Keratinocyte (primary cell): ENCODE data around the gene TMEM123. TPM values are rescaled to one million over a fixed set of nuclear protein-coding genes. Genes with fewer than 3 reads are reported as not detected.
A peak's percentile ranks its signal among the peaks of the same experiment; 100 is the strongest.
"Not testable (repeated sequence)": the region's sequence is repeated elsewhere in the genome, so short reads cannot be mapped to it uniquely, and the experiment has no call there.

Experiments used
- DNase-seq: peaks from one replicate; pipeline ENCODE4 v3.0.0-alpha.2; 2011; ENCODE audit warnings: low read depth, missing footprints, low spot score
- FAIRE-seq: peaks from 2 replicates; lab custom pipeline; 2011; peaks lifted over from hg19 to GRCh38; lab: Jason Lieb, UNC
- H2AFZ ChIP-seq: 2 replicates; pipeline ENCODE4 v1.6.0; 2012; ENCODE audit warnings: low read length, control low read depth, inconsistent platforms; ENCODE audit not compliant: control insufficient read depth
- H3K27ac ChIP-seq: 2 replicates; pipeline ENCODE4 v1.5.1; 2011; ENCODE audit warnings: low read length; ENCODE audit not compliant: control insufficient read depth, insufficient read depth
- H3K27me3 ChIP-seq: 3 replicates; pipeline ENCODE4 v1.6.0; 2011; ENCODE audit warnings: low read length; ENCODE audit not compliant: control insufficient read depth, insufficient read depth; ENCODE audit errors: extremely low read depth
- H3K36me3 ChIP-seq, 2 experiments: 2 replicates in 1 of 2; 3 replicates in 1 of 2; pipeline ENCODE4 v1.5.1; 2011; ENCODE audit warnings: low read length in 2 of 2, mild to moderate bottlenecking in 1 of 2; ENCODE audit not compliant: control insufficient read depth in 2 of 2, insufficient read depth in 2 of 2; ENCODE audit errors: extremely low read depth in 1 of 2
- H3K4me1 ChIP-seq: 3 replicates; pipeline ENCODE4 v1.5.1; 2011; ENCODE audit warnings: low read length; ENCODE audit not compliant: control insufficient read depth, insufficient read depth; ENCODE audit errors: extremely low read depth
- H3K4me2 ChIP-seq: 3 replicates; pipeline ENCODE4 v1.6.0; 2011; ENCODE audit warnings: low read depth, low read length; ENCODE audit not compliant: control insufficient read depth, insufficient read depth; ENCODE audit errors: extremely low read depth
- H3K4me3 ChIP-seq, 3 experiments: fragments of 200-600 bp in 1 of 3; sonication (generic) in 1 of 3; 2 replicates in 2 of 3; 3 replicates in 1 of 3; pipeline ENCODE4 v1.5.1; 2011 to 2016; ENCODE audit warnings: low read length in 3 of 3, mild to moderate bottlenecking in 3 of 3, control low read depth in 2 of 3, inconsistent platforms in 1 of 3, low read depth in 1 of 3, mixed read lengths in 1 of 3, mixed run types in 1 of 3, moderate library complexity in 1 of 3; ENCODE audit not compliant: control insufficient read depth in 2 of 3, insufficient read depth in 2 of 3; ENCODE audit errors: extremely low read depth in 1 of 3
- H3K79me2 ChIP-seq: 2 replicates; pipeline ENCODE4 v1.6.0; 2012; ENCODE audit warnings: low read length; ENCODE audit not compliant: control insufficient read depth, insufficient read depth
- H3K9ac ChIP-seq: 3 replicates; pipeline ENCODE4 v1.6.0; 2011; ENCODE audit warnings: low read length; ENCODE audit not compliant: control insufficient read depth, insufficient read depth; ENCODE audit errors: extremely low read depth
- H3K9me1 ChIP-seq: 3 replicates; pipeline ENCODE4 v1.6.0; 2011; ENCODE audit warnings: low read length; ENCODE audit not compliant: control insufficient read depth, insufficient read depth; ENCODE audit errors: extremely low read depth
- H3K9me3 ChIP-seq: 2 replicates; pipeline ENCODE4 v1.5.1; 2012; ENCODE audit warnings: low read depth, low read length; ENCODE audit not compliant: control insufficient read depth
- H4K20me1 ChIP-seq: 3 replicates; pipeline ENCODE4 v1.6.0; 2011; ENCODE audit warnings: low read length; ENCODE audit not compliant: control insufficient read depth, insufficient read depth; ENCODE audit errors: extremely low read depth
- EZH2 ChIP-seq: IDR thresholded peaks from one replicate; pipeline ENCODE4 v1.6.1; 2012; ENCODE audit warnings: inconsistent platforms, mild to moderate bottlenecking, low read length, moderate library complexity
- dilution Hi-C: fragments of 300-500 bp; cut with MboI; formaldehyde crosslinking; loops from one replicate; pipeline ENCODE4 v1.7.0; 2020; ENCODE audit warnings: low sequenced_read_pairs; ENCODE audit not compliant: extremely low pct_ligation_motif_present
- polyA plus RNA-seq, 5 experiments: library from polyadenylated mRNA; depleted of rRNA in 3 of 5; stranded (reverse) in 3 of 5; stranded (forward) in 1 of 5; unstranded in 1 of 5; fragments of >200 nt; gene quantifications; 1 replicate in 1 of 5; 2 replicates in 3 of 5; 3 replicates in 1 of 5; pipeline versions ENCODE4 v1.2.1 to v1.2.3, GENCODE V29; 2011 to 2012; ENCODE audit warnings: missing spikeins in 2 of 5, low read depth in 1 of 5, low replicate concordance in 1 of 5
- TF ChIP-seq, protein P1 (sequence below), 3 experiments: IDR thresholded peaks in 1 of 3; conservative IDR thresholded peaks in 1 of 3; optimal IDR thresholded peaks in 1 of 3; 2 replicates in 2 of 3; 3 replicates in 1 of 3; pipeline versions ENCODE3 to v1.5.1; 2011; ENCODE audit warnings: low read length in 3 of 3, mild to moderate bottlenecking in 3 of 3, moderate library complexity in 2 of 3, control low read depth in 1 of 3, inconsistent platforms in 1 of 3; ENCODE audit not compliant: insufficient read depth in 2 of 3; ENCODE audit errors: extremely low read depth in 1 of 3

Gene TMEM123
- polyA plus RNA-seq, 1 donor (not counting 4 experiments of a cell fraction or from before 2014, with no cell fraction given), result 408 TPM

DNA sequence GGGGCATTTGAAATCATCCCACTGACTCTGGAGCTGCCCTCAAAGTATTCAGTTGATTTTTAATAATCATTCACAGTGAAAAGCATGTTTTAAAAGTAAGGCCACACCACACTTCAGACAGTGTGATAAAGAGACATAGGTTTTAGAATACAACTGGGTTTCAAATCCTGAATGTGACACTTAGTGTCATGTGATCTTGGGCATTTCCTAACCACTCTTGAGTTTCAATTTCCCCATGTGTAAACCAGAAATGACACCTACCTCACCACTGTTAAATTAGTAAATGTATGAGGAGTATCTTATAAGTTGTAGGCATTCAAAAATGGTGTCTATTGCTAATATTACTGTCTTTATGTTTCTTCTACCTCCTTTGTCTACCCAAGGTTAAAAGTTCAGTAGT, 5.4 kb downstream of the TMEM123 start:
- TF ChIP-seq EZH2, result no peak
- TF ChIP-seq, protein P1, sequence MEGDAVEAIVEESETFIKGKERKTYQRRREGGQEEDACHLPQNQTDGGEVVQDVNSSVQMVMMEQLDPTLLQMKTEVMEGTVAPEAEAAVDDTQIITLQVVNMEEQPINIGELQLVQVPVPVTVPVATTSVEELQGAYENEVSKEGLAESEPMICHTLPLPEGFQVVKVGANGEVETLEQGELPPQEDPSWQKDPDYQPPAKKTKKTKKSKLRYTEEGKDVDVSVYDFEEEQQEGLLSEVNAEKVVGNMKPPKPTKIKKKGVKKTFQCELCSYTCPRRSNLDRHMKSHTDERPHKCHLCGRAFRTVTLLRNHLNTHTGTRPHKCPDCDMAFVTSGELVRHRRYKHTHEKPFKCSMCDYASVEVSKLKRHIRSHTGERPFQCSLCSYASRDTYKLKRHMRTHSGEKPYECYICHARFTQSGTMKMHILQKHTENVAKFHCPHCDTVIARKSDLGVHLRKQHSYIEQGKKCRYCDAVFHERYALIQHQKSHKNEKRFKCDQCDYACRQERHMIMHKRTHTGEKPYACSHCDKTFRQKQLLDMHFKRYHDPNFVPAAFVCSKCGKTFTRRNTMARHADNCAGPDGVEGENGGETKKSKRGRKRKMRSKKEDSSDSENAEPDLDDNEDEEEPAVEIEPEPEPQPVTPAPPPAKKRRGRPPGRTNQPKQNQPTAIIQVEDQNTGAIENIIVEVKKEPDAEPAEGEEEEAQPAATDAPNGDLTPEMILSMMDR (optimal IDR thresholded peaks at IDR 0.05 in 1 of 3, IDR thresholded peaks at IDR 0.05 in 1 of 3, conservative IDR thresholded peaks at IDR 0.05 in 1 of 3; ENCODE audit: extremely low read depth in 1 of 3, insufficient read depth in 2 of 3, low read length in 3 of 3), result no peak
- Histone ChIP-seq H2AFZ (no peak overlapping the region), H3K27ac (no peak overlapping the region), H4K20me1 (no peaks in the 10 kb centered on the region), H3K36me3 (peaks cover 0 to 14% of the 10 kb centered on the region in 2 experiments), H3K9ac (no peak overlapping the region), H3K9me1 (no peaks in the 10 kb centered on the region), H3K4me2 (peak overlapping the region; percentile 30), H3K27me3 (no peaks in the 10 kb centered on the region), H3K9me3 (no peaks in the 10 kb centered on the region), H3K79me2 (peaks cover 79% of the 10 kb centered on the region), H3K4me1 (peaks cover 26% of the 10 kb centered on the region), H3K4me3 (no peak overlapping the region)
- dilution Hi-C loops, result no loop called here
- DNase-seq, result no peak
- no peak for FAIRE-seq

DNA sequence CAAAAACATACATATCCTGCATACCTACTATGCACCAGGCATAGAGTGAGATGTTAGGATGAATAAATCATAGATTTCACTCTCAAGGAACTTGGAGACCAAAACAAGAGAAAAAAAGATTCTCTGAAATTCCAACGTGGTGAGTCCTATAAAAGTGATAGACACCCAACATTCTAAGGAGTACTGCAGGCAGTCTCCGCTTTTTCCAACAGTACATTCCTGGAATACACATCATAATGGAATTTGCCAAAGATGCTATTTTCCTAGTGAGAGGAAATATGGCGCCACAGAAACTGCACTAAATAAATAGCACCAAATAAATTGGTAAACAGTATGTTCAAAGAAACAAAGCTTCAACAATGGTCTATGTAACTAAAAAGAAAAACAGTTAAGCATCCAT, 6.0 kb downstream of the TMEM123 start:
- peaks cover 76% of the 10 kb centered on the region for H3K79me2 ChIP-seq

DNA sequence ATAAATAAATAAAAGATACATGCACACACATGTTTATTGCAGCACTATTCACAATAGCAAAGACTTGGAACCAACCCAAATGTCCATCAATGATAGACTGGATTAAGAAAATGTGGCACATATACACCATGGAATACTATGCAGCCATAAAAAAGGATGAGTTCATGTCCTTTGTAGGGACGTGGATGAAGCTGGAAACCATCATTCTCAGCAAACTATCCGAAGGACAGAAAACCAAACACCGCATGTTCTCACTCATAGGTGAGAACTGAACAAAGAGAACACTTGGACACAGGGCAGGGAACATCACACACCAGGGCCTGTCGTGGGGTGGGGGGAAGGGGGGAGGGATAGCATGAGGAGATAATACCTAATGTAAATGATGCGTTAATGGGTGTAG, 7.9 kb downstream of the TMEM123 start:
- H3K4me3 ChIP-seq, FAIRE-seq: not testable (repeated sequence)
- H3K79me2 ChIP-seq, result peaks cover 58% of the 10 kb centered on the region

More for the DNA sequence above, 6.0 kb downstream of the TMEM123 start:
- FAIRE-seq (peak; percentile 32), DNase-seq (no peak)
- Histone ChIP-seq H3K9me3 (no peaks in the 10 kb centered on the region), H4K20me1 (no peaks in the 10 kb centered on the region), H3K27ac (no peak overlapping the region), H3K4me1 (peaks cover 26% of the 10 kb centered on the region), H3K4me2 (peak overlapping the region; percentile 30), H3K9me1 (no peaks in the 10 kb centered on the region), H3K36me3 (peaks cover 0 to 14% of the 10 kb centered on the region in 2 experiments), H3K4me3 (no peak overlapping the region), H3K9ac (no peak overlapping the region), H3K27me3 (no peaks in the 10 kb centered on the region), H2AFZ (no peak overlapping the region)
- dilution Hi-C loops, result no loop called here
- TF ChIP-seq, protein P1 (optimal IDR thresholded peaks at IDR 0.05 in 1 of 3, IDR thresholded peaks at IDR 0.05 in 1 of 3, conservative IDR thresholded peaks at IDR 0.05 in 1 of 3; ENCODE audit: extremely low read depth in 1 of 3, insufficient read depth in 2 of 3, low read length in 3 of 3), result no peak
- TF ChIP-seq EZH2, result no peak

DNA sequence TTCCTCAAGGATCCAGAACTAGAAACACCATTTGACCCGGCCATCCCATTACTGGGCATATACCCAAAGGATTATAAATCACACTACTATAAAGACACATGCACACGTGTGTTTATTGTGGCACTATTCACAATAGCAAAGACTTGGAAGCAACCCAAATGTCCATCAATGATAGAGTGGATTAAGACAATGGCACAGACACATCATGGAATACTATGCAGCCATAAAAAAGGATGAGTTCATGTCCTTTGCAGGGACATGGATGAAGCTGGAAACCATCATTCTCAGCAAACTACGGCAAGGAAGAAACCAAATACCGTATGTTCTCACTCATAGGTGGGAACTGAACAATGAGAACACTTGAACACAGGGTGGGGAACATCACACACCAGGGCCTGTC, 8.4 kb downstream of the TMEM123 start:
- H2AFZ ChIP-seq, H3K27me3 ChIP-seq, H3K4me2 ChIP-seq, DNase-seq, H3K9ac ChIP-seq, H3K4me3 ChIP-seq, dilution Hi-C loops, FAIRE-seq, H4K20me1 ChIP-seq, H3K9me3 ChIP-seq, H3K27ac ChIP-seq, H3K9me1 ChIP-seq: not testable (repeated sequence)
- Histone ChIP-seq H3K36me3 (peaks cover 0 to 14% of the 10 kb centered on the region in 2 experiments), H3K4me1 (peaks cover 11% of the 10 kb centered on the region), H3K79me2 (peaks cover 52% of the 10 kb centered on the region)

More for the DNA sequence above, 7.9 kb downstream of the TMEM123 start:
- DNase-seq, H3K9me1 ChIP-seq, H3K27me3 ChIP-seq, H3K9ac ChIP-seq, H3K9me3 ChIP-seq, H3K4me2 ChIP-seq, H2AFZ ChIP-seq, H4K20me1 ChIP-seq, dilution Hi-C loops, H3K27ac ChIP-seq: not testable (repeated sequence)
- H3K36me3 ChIP-seq, result peaks cover 0 to 14% of the 10 kb centered on the region in 2 experiments
- peaks cover 11% of the 10 kb centered on the region for H3K4me1 ChIP-seq
